Measurements from ENCODE around the gene SLC35A2. TPM values are rescaled to one million over a fixed set of nuclear protein-coding genes. Genes with fewer than 3 reads are reported as not detected.

SLC35A2 gene
- total RNA-seq, 2 experiments from 2014 or later = 12.7 to 14.1 TPM

DNA sequence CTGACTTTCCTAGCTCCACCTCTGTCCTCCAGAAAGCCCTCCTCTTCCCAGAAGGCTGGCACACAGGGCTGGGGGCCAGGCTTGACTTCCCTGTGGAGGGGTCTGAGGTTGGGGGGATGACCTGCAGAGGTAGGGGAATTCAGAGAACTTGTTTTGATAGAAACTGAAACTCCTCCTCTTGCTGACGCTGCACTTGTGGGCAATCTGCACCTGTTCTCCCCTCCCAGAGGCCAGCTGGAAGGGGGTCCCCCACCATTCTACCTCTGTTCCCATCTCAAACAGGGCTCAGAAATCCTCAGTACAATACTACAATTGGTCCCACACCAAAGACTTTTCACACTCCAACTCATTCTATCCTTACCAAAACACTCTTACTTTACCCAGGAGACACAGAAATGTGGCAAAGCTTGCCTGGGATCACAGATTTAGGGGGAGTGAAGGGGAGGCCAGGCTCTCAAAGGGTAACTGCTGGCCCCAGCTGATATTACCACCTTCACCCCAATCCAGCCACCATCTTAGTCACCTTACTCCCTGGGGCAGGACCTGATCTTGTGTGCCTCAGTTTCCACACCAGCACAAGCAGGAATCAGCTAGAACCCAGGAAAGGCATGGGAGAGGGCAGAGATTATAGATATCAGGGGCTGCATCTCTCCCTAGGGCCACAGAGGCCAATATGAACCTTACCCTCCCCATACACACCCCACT, 27.4 kb upstream of the SLC35A2 start:
- DNase-seq = peak; percentile 56
- Mint-ChIP-seq H3K9me3 (no peaks in the 10 kb centered on the region), H3K36me3 (peaks cover 38% of the 10 kb centered on the region), H3K27ac (peak overlapping the region; percentile 96), H3K4me3 (peak overlapping the region; percentile 78), H3K4me1 (peaks cover 64% of the 10 kb centered on the region), H3K27me3 (no peaks in the 10 kb centered on the region)
- POLR2A ChIA-PET = interaction anchor here (1.0 to 7.2 kb wide), 9 partner anchors 14 to 255 kb away, joined by 3 to 51 read pairs (median 4); partner anchors contain the start of genes GRIPAP1, OTUD5, PIM2 and SLC35A2
- peak; percentile 28 for ATAC-seq (ENCODE audit: low read depth)

DNA sequence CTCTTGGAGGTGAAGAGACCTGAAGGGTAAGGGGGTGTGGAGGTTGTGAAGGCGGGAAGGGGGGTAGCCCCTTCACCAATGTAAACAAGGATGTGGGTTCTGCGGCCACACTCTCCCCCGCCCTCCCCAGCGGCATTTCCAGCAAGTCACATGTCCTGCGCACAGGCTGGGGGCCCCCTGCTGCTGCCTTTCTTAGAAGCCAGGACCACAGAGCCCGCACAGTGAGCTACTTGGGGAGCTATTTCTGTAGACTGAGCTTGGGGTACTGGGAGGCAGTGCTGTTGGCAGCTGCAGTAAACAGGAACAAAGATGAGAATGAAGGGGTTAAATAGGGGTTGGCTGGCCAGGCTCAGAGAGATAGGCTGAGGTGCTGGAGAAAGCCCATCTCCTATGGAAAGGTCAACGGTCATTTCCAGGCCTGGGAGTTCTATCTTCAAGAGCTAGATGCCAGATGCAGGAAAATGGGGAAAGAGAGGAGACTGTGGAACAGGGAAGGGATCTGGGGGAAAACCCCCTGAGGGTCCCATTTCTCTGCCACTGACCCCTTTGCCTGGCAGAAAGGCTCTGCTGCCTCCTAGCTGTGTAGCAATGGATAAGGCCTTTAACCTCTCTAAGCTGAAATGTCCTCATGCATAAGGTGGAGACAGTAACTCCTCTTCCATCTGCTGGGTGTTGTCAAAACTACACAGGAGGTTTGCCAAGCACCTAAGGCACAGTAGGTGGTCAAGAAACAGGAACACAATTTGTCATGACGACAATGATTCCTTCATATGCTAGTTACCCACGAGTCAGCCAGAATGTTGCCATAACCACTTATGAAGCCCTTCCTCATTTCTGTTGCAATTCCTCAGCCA, 25.8 kb upstream of the SLC35A2 start:
- Mint-ChIP-seq H3K27me3 (no peaks in the 10 kb centered on the region), H3K4me3 (peak overlapping the region; percentile 78), H3K36me3 (peaks cover 39% of the 10 kb centered on the region), H3K9me3 (no peaks in the 10 kb centered on the region), H3K4me1 (peaks cover 57% of the 10 kb centered on the region), H3K27ac (peak overlapping the region; percentile 96)
- ATAC-seq (ENCODE audit: low read depth) (peak; percentile 83), DNase-seq (peak; percentile 83)
- POLR2A ChIA-PET = interaction anchor here (0.6 to 7.2 kb wide), 12 partner anchors 15 to 261 kb away, joined by 3 to 51 read pairs (median 4); partner anchors contain the start of genes GRIPAP1, OTUD5, PIM2 and PQBP1

DNA sequence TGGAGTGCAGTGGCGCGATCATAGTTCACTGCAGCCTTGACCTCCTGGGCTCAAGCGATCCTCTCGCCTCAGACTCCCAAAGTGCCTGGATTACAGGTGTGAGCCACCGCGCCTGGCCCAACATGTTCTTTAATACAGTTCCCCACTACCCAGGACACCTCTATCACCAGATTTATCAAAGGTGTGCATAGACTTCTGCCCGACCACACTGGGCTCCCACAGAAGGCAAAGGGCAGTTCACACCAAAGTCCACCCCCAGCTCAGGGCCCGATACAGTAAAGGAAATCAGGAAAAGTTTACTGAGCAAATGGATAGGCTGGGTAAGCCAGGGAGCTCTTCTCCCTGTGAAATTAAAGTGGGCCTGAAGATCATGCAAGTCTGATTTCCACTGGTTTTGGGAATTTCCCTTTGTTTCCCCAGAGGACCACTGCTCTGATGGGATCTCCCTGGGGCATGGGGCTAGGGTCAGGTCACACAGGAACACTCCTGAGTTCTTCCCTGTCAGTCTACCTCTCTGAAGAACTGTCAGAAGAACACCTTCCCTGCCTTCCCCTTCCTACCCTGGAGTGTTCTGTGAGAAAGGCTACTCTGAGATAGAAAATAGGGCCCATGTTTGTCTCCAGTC, 25.1 kb upstream of the SLC35A2 start:
- POLR2A ChIA-PET = interaction anchor here (0.8 to 7.2 kb wide), 8 partner anchors 13 to 245 kb away, joined by 3 to 51 read pairs (median 4); partner anchors contain the start of genes OTUD5, PIM2 and SLC35A2
- H3K27me3 Mint-ChIP-seq = no peaks in the 10 kb centered on the region
- no peaks in the 10 kb centered on the region for H3K9me3 Mint-ChIP-seq
- DNase-seq (no peak), ATAC-seq (ENCODE audit: low read depth) (no peak)
- H3K36me3 Mint-ChIP-seq = peaks cover 35% of the 10 kb centered on the region
- peaks cover 50% of the 10 kb centered on the region for H3K4me1 Mint-ChIP-seq
- peak overlapping the region; percentile 96 for H3K27ac Mint-ChIP-seq
- peak overlapping the region; percentile 78 for H3K4me3 Mint-ChIP-seq

DNA sequence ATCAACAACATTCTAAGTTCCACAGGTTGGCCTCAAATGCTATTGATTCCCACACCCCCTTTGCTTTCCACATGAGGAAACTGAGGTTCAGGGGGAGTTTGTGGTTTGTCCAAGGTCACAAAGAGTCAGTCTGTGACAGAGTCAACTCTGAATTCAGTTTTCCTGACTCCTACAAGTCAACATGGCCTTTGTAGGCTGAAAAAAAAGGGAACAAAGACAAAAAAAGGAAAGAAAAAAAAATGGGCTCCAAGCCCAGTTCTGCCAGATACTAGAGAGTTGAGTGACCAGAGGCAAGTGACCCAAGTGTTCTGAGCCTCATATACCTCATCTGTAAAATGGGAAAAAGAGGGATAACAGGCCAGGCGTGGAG, 23.8 kb upstream of the SLC35A2 start:
- DNase-seq (no peak), ATAC-seq (ENCODE audit: low read depth) (no peak)
- no peak overlapping the region for H3K4me3 Mint-ChIP-seq
- H3K4me1 Mint-ChIP-seq = peaks cover 41% of the 10 kb centered on the region
- POLR2A ChIA-PET = no interaction called here
- H3K9me3 Mint-ChIP-seq = no peaks in the 10 kb centered on the region
- no peaks in the 10 kb centered on the region for H3K27me3 Mint-ChIP-seq
- peaks cover 29% of the 10 kb centered on the region for H3K36me3 Mint-ChIP-seq
- no peak overlapping the region for H3K27ac Mint-ChIP-seq

DNA sequence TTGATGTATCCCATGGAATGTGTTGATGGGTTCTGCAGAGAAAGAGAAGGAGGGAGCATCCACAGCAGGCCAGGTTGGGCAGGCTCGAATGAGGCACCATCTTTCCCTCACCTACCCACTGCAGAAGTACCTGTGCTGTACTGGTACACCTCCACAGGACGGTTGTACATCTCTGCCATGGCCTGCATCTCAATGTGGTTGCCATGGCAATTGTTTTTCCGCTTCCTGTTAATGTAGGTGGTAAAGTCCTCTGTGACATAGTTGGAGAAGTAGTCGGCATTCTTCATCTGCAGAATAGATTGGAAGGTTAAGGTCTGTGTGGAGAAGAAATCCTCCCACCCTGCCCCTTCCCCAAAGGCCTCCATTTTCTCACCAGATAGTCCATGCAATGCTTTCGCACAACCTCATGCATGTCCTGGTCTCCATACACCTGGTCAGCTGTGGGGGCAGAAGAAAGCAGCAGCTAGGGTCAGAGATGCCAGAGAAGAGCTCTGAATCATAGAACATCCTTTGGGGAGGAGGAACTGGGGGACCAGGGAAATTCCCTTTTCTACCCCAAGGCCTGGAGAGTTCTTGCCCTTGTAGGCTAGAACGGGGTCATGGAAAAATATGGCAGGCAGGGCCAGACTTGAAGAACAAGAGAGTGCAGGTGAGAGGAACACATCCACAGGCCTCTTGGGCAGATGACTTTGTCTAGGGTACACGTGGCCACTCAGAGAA, 23.3 kb upstream of the SLC35A2 start:
- peaks cover 31% of the 10 kb centered on the region for H3K36me3 Mint-ChIP-seq
- no peak overlapping the region for H3K4me3 Mint-ChIP-seq
- H3K27ac Mint-ChIP-seq = no peak overlapping the region
- H3K9me3 Mint-ChIP-seq = no peaks in the 10 kb centered on the region
- POLR2A ChIA-PET = no interaction called here
- ATAC-seq (ENCODE audit: low read depth) = no peak
- no peak for DNase-seq
- peaks cover 37% of the 10 kb centered on the region for H3K4me1 Mint-ChIP-seq
- no peaks in the 10 kb centered on the region for H3K27me3 Mint-ChIP-seq

DNA sequence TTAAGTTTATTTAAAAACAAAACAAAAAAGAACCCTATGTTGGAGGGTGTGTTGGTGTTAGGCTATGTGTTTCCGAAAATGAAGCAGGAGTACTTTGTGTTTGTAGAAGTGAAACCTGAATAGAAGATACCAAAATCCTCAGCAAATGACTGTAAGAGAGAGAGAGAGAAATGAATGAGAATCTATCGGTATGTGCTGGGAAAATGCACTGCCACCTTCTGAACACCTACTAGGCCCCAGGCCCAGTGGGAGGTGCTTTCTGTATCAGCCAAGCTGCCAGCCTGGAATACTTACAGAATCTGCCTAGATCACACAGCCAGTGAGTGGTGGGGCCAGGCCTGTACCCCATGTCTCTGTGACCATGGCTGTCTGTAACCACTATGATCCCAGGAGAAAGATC, 22.3 kb upstream of the SLC35A2 start:
- DNase-seq (no peak), ATAC-seq (ENCODE audit: low read depth) (no peak)
- no peak overlapping the region for H3K27ac Mint-ChIP-seq
- POLR2A ChIA-PET = no interaction called here
- peaks cover 31% of the 10 kb centered on the region for H3K36me3 Mint-ChIP-seq
- peaks cover 28% of the 10 kb centered on the region for H3K4me1 Mint-ChIP-seq
- no peaks in the 10 kb centered on the region for H3K27me3 Mint-ChIP-seq
- H3K9me3 Mint-ChIP-seq = no peaks in the 10 kb centered on the region
- no peak overlapping the region for H3K4me3 Mint-ChIP-seq

DNA sequence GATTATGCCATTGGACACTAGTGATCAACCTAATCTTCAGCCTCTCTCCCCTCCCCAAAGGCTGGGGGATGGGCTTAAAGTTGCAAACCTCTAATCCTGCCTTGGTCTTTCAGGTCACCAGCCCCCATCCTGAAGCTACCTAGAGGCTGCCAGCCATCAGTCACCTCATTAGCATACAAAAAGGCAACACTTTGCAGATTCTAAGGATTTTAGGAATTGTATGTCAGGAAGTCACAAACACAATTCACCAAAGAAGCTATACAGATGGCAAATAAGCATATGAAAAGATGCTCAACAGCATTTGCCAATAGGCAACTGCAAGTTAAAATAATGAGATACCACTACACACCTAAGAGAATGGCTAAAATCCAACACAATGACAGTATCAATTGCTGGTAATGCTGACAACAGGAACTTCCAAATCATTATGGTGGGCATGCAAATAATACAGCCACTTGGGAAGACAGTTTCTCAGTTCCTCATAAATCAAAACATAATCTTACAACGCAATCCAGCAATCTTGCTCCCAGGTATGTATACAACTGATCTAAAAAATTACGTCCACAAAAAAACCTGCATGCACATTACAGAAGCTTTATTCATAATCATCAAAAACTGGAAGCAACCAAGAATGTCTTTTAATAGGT, 16.4 kb upstream of the SLC35A2 start:
- H3K36me3 Mint-ChIP-seq = peaks cover 16% of the 10 kb centered on the region
- DNase-seq (no peak), ATAC-seq (ENCODE audit: low read depth) (no peak)
- H3K27me3 Mint-ChIP-seq = no peaks in the 10 kb centered on the region
- POLR2A ChIA-PET = no interaction called here
- H3K4me3 Mint-ChIP-seq = no peak overlapping the region
- H3K9me3 Mint-ChIP-seq = no peaks in the 10 kb centered on the region
- no peak overlapping the region for H3K27ac Mint-ChIP-seq
- peaks cover 12% of the 10 kb centered on the region for H3K4me1 Mint-ChIP-seq

DNA sequence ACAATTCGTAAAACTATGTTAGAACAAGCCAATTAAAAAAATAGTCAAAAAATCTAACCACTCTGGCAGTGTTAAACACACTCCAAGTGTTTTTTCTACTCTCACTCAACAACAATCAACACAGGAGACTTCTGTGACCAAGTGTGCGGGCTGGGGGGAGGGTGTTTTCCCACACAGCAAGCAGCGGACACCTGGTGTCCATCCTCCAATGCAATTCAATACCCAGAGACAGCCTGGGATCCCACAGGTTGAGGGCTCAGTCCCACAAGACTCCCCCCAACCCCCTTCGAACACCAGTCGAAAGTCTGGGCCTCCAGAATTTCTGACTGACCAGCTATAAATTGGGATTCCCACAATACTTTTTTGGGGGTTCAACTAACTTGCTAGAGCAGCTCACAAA, 15.7 kb upstream of the SLC35A2 start:
- no peak overlapping the region for H3K27ac Mint-ChIP-seq
- H3K4me3 Mint-ChIP-seq = no peak overlapping the region
- ATAC-seq (ENCODE audit: low read depth) = no peak
- POLR2A ChIA-PET = no interaction called here
- H3K4me1 Mint-ChIP-seq = peaks cover 12% of the 10 kb centered on the region
- DNase-seq = no peak
- H3K9me3 Mint-ChIP-seq = no peaks in the 10 kb centered on the region
- no peaks in the 10 kb centered on the region for H3K27me3 Mint-ChIP-seq
- peaks cover 15% of the 10 kb centered on the region for H3K36me3 Mint-ChIP-seq

DNA sequence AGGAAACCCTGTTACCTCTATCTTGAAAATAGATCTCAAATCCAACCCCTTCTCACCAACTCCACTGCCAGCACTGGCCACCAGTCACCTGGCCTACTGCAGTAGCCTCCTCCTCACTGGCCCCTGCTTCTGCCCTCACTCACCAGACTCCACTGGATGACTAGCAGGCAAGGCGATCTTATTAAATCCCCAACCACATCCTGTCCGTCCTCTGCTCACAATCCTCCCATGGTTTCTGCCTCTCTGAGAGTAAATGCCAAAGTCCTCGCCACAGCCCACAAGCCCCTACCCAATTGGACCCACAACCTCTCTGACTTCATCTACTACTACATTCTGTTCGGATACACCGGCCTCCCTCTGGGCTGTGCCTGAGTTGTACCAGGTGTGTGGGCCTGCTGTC, 12.8 kb upstream of the SLC35A2 start:
- POLR2A ChIA-PET = interaction anchor here (1.3 kb wide), 1 partner anchor 12 kb away, joined by 4 read pairs; no protein-coding TSS in a partner anchor
- peaks cover 28% of the 10 kb centered on the region for H3K4me1 Mint-ChIP-seq

DNA sequence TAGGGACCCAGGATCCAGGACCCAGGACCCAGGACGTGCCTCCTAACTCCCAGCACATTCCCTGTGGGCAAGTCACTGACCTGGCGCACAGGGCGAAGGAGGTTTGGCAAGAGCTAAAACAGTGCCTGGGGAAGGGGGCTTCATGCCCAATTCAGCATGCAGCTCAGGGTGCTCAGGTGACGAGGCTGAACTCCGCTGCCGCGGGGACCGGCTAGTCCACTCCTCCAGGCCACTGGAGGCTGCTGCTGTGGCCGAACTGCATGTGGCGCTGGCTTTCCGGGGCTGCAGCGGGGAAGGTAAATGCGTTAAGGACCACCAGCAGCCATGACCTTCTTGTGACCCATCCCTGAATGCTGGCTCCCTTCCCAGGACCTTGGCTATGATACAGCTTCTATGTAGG, 12.3 kb upstream of the SLC35A2 start:
- H3K9me3 Mint-ChIP-seq = no peaks in the 10 kb centered on the region
- peak overlapping the region; percentile 66 for H3K27ac Mint-ChIP-seq
- H3K4me3 Mint-ChIP-seq = no peak overlapping the region
- ATAC-seq (ENCODE audit: low read depth) = no peak
- H3K27me3 Mint-ChIP-seq = no peaks in the 10 kb centered on the region
- peaks cover 30% of the 10 kb centered on the region for H3K4me1 Mint-ChIP-seq
- H3K36me3 Mint-ChIP-seq = peaks cover 14% of the 10 kb centered on the region
- POLR2A ChIA-PET = interaction anchor here (1.3 kb wide), 1 partner anchor 12 kb away, joined by 4 read pairs; no protein-coding TSS in a partner anchor
- DNase-seq = no peak

More for the DNA sequence above, 12.8 kb upstream of the SLC35A2 start:
- Mint-ChIP-seq H3K9me3 (no peaks in the 10 kb centered on the region), H3K27ac (peak overlapping the region; percentile 66), H3K36me3 (peaks cover 14% of the 10 kb centered on the region), H3K4me3 (no peak overlapping the region), H3K27me3 (no peaks in the 10 kb centered on the region)
- ATAC-seq (ENCODE audit: low read depth) (no peak), DNase-seq (no peak)

DNA sequence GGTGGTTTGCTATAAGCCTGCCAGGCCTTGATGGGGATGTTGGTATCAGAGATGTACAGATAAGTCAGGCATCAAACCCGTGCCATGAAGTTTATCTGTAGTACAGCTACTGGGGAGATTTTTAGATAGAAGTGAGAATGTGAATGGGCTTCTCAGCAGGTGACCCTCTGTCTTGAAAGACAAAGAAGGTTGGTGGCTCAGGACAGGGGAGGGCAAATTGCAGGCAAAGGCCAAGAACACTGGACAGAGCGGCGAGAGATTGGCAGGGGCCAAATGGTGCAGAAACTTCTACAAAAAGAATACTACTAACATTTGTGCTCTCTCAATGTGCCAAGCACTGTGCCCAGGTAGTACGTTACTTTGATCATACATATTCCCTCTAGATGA, 9.3 kb upstream of the SLC35A2 start:
- Mint-ChIP-seq H3K27ac (peak overlapping the region; percentile 93), H3K27me3 (no peaks in the 10 kb centered on the region), H3K36me3 (peaks cover 22% of the 10 kb centered on the region), H3K4me1 (peaks cover 32% of the 10 kb centered on the region), H3K9me3 (no peaks in the 10 kb centered on the region), H3K4me3 (peak overlapping the region; percentile 97)
- no peak for DNase-seq
- POLR2A ChIA-PET = interaction anchor here (0.6 to 4.2 kb wide), 3 partner anchors 11 to 38 kb away, joined by 3 to 51 read pairs (median 4); no protein-coding TSS in a partner anchor
- ATAC-seq (ENCODE audit: low read depth) = no peak

DNA sequence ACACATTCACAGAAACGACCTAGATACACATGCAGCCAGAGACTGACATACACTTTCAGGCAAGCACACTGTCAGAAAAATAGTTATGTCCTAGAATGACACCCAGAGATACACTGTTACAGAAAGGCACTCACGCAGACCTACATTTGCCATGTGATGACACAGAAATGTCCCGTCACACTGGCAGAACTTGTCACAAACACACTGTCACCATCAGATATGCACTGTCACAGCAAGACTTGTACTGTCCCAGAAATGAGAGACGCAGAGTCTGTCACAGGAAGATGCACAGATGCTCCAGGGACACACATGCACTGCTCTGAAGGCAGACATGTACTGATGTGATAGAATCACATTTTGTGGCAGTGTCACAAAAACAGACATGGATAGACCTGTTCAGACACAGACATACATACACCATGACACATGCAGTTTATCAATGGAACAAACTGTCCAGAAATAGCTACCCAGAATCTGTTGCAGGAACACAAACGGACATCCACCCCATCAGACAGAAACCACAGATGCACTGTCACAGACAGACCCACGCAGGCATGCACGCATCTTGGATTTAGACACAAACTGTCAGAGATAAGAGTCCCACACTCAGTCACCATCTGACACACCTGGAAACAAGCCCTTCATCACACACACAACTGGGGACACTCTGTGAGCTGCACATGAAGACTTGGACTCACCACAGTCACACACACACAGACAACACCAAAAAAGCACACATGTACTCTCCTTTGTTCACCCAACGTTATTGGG, 8.7 kb upstream of the SLC35A2 start:
- Mint-ChIP-seq H3K9me3 (no peaks in the 10 kb centered on the region), H3K27me3 (no peaks in the 10 kb centered on the region), H3K4me1 (peaks cover 28% of the 10 kb centered on the region), H3K4me3 (peak overlapping the region; percentile 97), H3K36me3 (peaks cover 18% of the 10 kb centered on the region), H3K27ac (peak overlapping the region; percentile 93)
- no peak for ATAC-seq (ENCODE audit: low read depth)
- POLR2A ChIA-PET = interaction anchor here (0.6 to 4.2 kb wide), 2 partner anchors 19 to 39 kb away, joined by 4 to 51 read pairs; no protein-coding TSS in a partner anchor
- no peak for DNase-seq

Data from activated naive CD8-positive, alpha-beta T cell treated with anti-CD3 and anti-CD28 coated beads, Interleukin-2, amount 10 ng/mL, durations not matched to agents 7 days and 5 days (primary cell).